SH-SY5Y (cell line): ENCODE measurements around the gene CHN1.

Source experiments
- GATA2 ChIP-seq: IDR thresholded peaks from 2 replicates; pipeline ENCODE4 v1.6.1; 2011; ENCODE audit warnings: mild to moderate bottlenecking, low read depth, low read length
- GATA3 ChIP-seq: IDR thresholded peaks from 2 replicates; pipeline ENCODE4 v1.6.1; 2011; ENCODE audit warnings: low read depth, mild to moderate bottlenecking, low read length, moderate library complexity

CHN1 gene

GRCh38 chr2:174836995-174837390 is 168.2 kb downstream of the CHN1 start:
- TF ChIP-seq GATA3 (no peak), GATA2 (no peak)

GRCh38 chr2:174836377-174836994 is 168.7 kb downstream of the CHN1 start:
- TF ChIP-seq GATA3 (no peak), GATA2 (no peak)

GRCh38 chr2:174835797-174836255 is 169.4 kb downstream of the CHN1 start:
- no peak for TF ChIP-seq GATA2
- no peak for TF ChIP-seq GATA3

GRCh38 chr2:174833737-174834136 is 171.4 kb downstream of the CHN1 start:
- TF ChIP-seq GATA3 = no peak
- no peak for TF ChIP-seq GATA2

GRCh38 chr2:174830561-174830960 is 174.6 kb downstream of the CHN1 start:
- TF ChIP-seq GATA2 (no peak), GATA3 (no peak)

GRCh38 chr2:174829550-174829949 is 175.6 kb downstream of the CHN1 start:
- no peak for TF ChIP-seq GATA2
- no peak for TF ChIP-seq GATA3

- TF ChIP-seq GATA3 (no peak), GATA2 (no peak)
Measured at GRCh38 chr2:174827371-174828369, 177.5 kb downstream of the CHN1 start.

- TF ChIP-seq GATA3 (no peak), GATA2 (no peak)
Measured at GRCh38 chr2:174826051-174826450, 179.1 kb downstream of the CHN1 start.

- TF ChIP-seq GATA3 = no peak
- no peak for TF ChIP-seq GATA2
Measured at GRCh38 chr2:174824068-174824467, 181.1 kb downstream of the CHN1 start.

GRCh38 chr2:174821628-174822027 is 183.6 kb downstream of the CHN1 start:
- TF ChIP-seq GATA3 = no peak
- no peak for TF ChIP-seq GATA2

- TF ChIP-seq GATA2 = no peak
- TF ChIP-seq GATA3 = no peak
Measured at GRCh38 chr2:174820361-174820760, 184.8 kb downstream of the CHN1 start.

- no peak for TF ChIP-seq GATA2
- no peak for TF ChIP-seq GATA3
Measured at GRCh38 chr2:174815526-174815925, 189.7 kb downstream of the CHN1 start.

- TF ChIP-seq GATA2 (no peak), GATA3 (no peak)
Measured at GRCh38 chr2:174812037-174812436, 193.1 kb downstream of the CHN1 start.

- TF ChIP-seq GATA3 (no peak), GATA2 (no peak)
Measured at GRCh38 chr2:174807931-174808330, 197.2 kb downstream of the CHN1 start.

GRCh38 chr2:174805803-174806202 is 199.4 kb downstream of the CHN1 start:
- TF ChIP-seq GATA3 = no peak
- no peak for TF ChIP-seq GATA2
